ENCODE results near the gene EPHB2.
"Not testable (repeated sequence)": the region's sequence is repeated elsewhere in the genome, so short reads cannot be mapped to it uniquely, and the experiment has no call there.

EPHB2 gene

DNA sequence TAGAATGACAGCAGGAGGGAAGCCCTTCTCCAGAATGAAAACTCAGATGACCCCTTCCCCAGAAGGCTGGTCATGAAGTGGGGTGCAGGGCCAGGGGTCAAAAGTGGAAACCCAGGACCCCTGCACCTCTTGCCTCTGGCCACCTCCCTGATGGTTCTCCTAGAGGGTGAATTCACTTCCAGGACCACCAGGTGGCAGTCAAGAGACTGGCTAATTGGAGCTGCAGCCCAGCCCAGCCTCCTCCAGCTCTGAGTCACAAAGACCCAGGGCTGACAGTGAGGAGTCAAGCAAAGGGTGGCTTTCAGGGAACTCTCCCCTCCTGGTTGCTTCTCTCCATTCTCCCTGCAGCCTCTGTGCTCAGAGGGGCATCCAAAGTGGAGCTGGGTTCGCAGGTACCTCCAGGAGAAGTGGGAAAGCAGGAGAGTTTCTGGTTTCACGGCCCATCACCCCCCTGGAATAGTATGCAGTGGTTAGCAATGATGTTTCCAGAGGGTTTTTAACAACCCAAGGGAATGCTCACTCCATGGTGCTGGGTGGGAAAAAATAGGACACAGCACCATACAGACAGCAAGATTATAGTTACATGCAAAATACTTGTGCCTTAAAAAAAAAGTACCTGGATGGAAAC lies 6.1 kb upstream of the EPHB2 start (continued):
- TF ChIP-seq, protein P1, sequence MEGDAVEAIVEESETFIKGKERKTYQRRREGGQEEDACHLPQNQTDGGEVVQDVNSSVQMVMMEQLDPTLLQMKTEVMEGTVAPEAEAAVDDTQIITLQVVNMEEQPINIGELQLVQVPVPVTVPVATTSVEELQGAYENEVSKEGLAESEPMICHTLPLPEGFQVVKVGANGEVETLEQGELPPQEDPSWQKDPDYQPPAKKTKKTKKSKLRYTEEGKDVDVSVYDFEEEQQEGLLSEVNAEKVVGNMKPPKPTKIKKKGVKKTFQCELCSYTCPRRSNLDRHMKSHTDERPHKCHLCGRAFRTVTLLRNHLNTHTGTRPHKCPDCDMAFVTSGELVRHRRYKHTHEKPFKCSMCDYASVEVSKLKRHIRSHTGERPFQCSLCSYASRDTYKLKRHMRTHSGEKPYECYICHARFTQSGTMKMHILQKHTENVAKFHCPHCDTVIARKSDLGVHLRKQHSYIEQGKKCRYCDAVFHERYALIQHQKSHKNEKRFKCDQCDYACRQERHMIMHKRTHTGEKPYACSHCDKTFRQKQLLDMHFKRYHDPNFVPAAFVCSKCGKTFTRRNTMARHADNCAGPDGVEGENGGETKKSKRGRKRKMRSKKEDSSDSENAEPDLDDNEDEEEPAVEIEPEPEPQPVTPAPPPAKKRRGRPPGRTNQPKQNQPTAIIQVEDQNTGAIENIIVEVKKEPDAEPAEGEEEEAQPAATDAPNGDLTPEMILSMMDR (tag by site-specific recombination; IDR thresholded peaks at IDR 0.05): peak; percentile 73

DNA sequence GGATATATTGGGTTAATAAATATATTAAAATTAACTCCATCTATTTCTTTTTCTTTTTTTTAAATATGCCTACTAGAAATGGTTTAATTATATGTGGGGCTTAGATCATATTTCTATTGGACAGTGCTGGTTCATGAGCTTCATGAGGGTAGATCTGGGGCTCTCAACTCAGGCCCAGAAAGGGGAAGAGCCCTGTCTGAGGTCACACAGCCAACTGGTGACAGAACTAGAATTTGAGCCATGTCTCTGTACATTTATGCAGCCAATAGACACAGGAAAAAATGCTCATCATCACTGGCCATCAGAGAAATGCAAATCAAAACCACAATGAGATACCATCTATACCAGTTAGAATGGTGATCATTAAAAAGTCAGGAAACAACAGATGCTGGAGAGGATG lies 5.1 kb upstream of the EPHB2 start:
- CTCF ChIA-PET: interaction anchor here (0.6 to 3.7 kb wide), 17 partner anchors 9 to 285 kb away, joined by 3 to 64 read pairs (median 9); no protein-coding TSS in a partner anchor
- TF ChIP-seq ZNF514 (tag by site-specific recombination; IDR thresholded peaks at IDR 0.05) (no peak), ZNF140 (tag by site-specific recombination; IDR thresholded peaks at IDR 0.05) (no peak), ZNF274 (IDR thresholded peaks at IDR 0.05; ENCODE audit: low read length) (no peak), ZNF274 (tag by site-specific recombination; IDR thresholded peaks at IDR 0.05; ENCODE audit: borderline replicate concordance) (no peak), ZFHX2 (tag by site-specific recombination; conservative IDR thresholded peaks at IDR 0.05) (no peak), ZNF707 (tag by site-specific recombination; IDR thresholded peaks at IDR 0.05) (no peak), ZNF549 (tag by site-specific recombination; IDR thresholded peaks at IDR 0.05) (no peak)
- TF ChIP-seq, protein P2, sequence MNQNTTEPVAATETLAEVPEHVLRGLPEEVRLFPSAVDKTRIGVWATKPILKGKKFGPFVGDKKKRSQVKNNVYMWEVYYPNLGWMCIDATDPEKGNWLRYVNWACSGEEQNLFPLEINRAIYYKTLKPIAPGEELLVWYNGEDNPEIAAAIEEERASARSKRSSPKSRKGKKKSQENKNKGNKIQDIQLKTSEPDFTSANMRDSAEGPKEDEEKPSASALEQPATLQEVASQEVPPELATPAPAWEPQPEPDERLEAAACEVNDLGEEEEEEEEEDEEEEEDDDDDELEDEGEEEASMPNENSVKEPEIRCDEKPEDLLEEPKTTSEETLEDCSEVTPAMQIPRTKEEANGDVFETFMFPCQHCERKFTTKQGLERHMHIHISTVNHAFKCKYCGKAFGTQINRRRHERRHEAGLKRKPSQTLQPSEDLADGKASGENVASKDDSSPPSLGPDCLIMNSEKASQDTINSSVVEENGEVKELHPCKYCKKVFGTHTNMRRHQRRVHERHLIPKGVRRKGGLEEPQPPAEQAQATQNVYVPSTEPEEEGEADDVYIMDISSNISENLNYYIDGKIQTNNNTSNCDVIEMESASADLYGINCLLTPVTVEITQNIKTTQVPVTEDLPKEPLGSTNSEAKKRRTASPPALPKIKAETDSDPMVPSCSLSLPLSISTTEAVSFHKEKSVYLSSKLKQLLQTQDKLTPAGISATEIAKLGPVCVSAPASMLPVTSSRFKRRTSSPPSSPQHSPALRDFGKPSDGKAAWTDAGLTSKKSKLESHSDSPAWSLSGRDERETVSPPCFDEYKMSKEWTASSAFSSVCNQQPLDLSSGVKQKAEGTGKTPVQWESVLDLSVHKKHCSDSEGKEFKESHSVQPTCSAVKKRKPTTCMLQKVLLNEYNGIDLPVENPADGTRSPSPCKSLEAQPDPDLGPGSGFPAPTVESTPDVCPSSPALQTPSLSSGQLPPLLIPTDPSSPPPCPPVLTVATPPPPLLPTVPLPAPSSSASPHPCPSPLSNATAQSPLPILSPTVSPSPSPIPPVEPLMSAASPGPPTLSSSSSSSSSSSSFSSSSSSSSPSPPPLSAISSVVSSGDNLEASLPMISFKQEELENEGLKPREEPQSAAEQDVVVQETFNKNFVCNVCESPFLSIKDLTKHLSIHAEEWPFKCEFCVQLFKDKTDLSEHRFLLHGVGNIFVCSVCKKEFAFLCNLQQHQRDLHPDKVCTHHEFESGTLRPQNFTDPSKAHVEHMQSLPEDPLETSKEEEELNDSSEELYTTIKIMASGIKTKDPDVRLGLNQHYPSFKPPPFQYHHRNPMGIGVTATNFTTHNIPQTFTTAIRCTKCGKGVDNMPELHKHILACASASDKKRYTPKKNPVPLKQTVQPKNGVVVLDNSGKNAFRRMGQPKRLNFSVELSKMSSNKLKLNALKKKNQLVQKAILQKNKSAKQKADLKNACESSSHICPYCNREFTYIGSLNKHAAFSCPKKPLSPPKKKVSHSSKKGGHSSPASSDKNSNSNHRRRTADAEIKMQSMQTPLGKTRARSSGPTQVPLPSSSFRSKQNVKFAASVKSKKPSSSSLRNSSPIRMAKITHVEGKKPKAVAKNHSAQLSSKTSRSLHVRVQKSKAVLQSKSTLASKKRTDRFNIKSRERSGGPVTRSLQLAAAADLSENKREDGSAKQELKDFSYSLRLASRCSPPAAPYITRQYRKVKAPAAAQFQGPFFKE (tag by site-specific recombination; IDR thresholded peaks at IDR 0.05; ENCODE audit: borderline replicate concordance): no peak
- TF ChIP-seq, protein P3, sequence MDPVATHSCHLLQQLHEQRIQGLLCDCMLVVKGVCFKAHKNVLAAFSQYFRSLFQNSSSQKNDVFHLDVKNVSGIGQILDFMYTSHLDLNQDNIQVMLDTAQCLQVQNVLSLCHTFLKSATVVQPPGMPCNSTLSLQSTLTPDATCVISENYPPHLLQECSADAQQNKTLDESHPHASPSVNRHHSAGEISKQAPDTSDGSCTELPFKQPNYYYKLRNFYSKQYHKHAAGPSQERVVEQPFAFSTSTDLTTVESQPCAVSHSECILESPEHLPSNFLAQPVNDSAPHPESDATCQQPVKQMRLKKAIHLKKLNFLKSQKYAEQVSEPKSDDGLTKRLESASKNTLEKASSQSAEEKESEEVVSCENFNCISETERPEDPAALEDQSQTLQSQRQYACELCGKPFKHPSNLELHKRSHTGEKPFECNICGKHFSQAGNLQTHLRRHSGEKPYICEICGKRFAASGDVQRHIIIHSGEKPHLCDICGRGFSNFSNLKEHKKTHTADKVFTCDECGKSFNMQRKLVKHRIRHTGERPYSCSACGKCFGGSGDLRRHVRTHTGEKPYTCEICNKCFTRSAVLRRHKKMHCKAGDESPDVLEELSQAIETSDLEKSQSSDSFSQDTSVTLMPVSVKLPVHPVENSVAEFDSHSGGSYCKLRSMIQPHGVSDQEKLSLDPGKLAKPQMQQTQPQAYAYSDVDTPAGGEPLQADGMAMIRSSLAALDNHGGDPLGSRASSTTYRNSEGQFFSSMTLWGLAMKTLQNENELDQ (tag by site-specific recombination; IDR thresholded peaks at IDR 0.05; ENCODE audit: low read depth): no peak
- Histone ChIP-seq H3K4me1 (ENCODE audit: control insufficient read depth, insufficient read depth, low read length) (no peaks in the 10 kb centered on the region), H3K36me3 (ENCODE audit: control insufficient read depth in 2 of 2, insufficient read depth in 1 of 2, low read length in 2 of 2) (no peaks in the 10 kb centered on the region), H3K9me3 (ENCODE audit: control insufficient read depth, insufficient read depth, low read depth, low read length) (no peaks in the 10 kb centered on the region), H3K4me3 (ENCODE audit: low read depth, low read length) (no peak overlapping the region), H3K27ac (ENCODE audit: extremely low read depth, low read depth, low read length) (no peak overlapping the region)
- POLR2A ChIA-PET: no interaction called here

DNA sequence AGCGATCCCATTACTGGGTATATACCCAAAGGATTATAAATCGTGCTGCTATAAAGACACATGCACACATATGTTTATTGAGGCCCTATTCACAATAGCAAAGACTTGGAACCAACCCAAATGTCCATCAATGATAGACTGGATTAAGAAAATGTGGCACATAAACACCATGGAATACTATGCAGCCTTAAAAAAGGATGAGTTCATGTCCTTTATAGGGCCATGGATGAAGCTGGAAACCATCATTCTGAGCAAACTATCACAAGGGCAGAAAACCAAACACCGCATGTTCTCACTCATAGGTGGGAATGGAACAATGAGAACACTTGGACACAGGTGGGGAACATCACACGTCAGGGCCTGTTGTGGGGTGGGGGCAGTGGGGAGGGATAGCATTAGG lies 4.5 kb upstream of the EPHB2 start:
- H3K27ac ChIP-seq (ENCODE audit: extremely low read depth, low read depth, low read length); POLR2A ChIA-PET; H3K36me3 ChIP-seq (ENCODE audit: control insufficient read depth in 2 of 2, insufficient read depth in 1 of 2, low read length in 2 of 2); CTCF ChIA-PET; H3K4me3 ChIP-seq (ENCODE audit: low read depth, low read length); H3K9me3 ChIP-seq (ENCODE audit: control insufficient read depth, insufficient read depth, low read depth, low read length); H3K4me1 ChIP-seq (ENCODE audit: control insufficient read depth, insufficient read depth, low read length): not testable (repeated sequence)
- peak; percentile 95 for TF ChIP-seq ZNF146 (tag by site-specific recombination; IDR thresholded peaks at IDR 0.05)

Data from HEK293 (cell line).